Endothelial cell of umbilical vein (primary cell): ENCODE measurements around the gene FILIP1. TPM values are rescaled to one million over a fixed set of nuclear protein-coding genes. Genes with fewer than 3 reads are reported as not detected.

Source experiments
- BruUV-seq: library from RNA; stranded (reverse); fragments of 400-500 nt; replicated peaks from 2 replicates; lab custom pipeline; 2021; lab: Mats Ljungman, UMichigan
- CTCF ChIA-PET: fragments of 300-600, 350-600 bp; sonication (Branson Sonifier 250); formaldehyde crosslinking; loops from one replicate; lab custom pipeline; 2021; ENCODE audit warnings: antibody characterized with exemption, inconsistent platforms; lab: Charles Lee
- POLR2A ChIA-PET: fragments of 300-600, 350-600 bp; sonication (Branson Sonifier 250); formaldehyde crosslinking; loops from one replicate; lab custom pipeline; 2021; ENCODE audit warnings: antibody characterized with exemption, inconsistent platforms; lab: Charles Lee
- DNase-seq: peaks from one replicate; pipeline ENCODE4 v3.0.0-alpha.2; 2011; ENCODE audit warnings: low read depth, low spot score
- FAIRE-seq: peaks from 2 replicates; lab custom pipeline; 2011; peaks lifted over from hg19 to GRCh38; lab: Jason Lieb, UNC
- H2AFZ ChIP-seq: 2 replicates; pipeline ENCODE4 v1.6.0; 2012; ENCODE audit warnings: low read depth, low read length, control low read depth, inconsistent platforms
- H3K27ac ChIP-seq: 2 replicates; pipeline ENCODE4 v1.5.1; 2011; ENCODE audit warnings: low read depth, mild to moderate bottlenecking, control low read depth, low read length, moderate library complexity; ENCODE audit not compliant: insufficient read depth
- H3K27me3 ChIP-seq, 2 experiments: 2 replicates each; pipeline versions ENCODE4 v1.6.0 to v1.6.1; 2011; ENCODE audit warnings: low read length in 2 of 2, mixed read lengths in 1 of 2; ENCODE audit not compliant: control insufficient read depth in 2 of 2, insufficient read depth in 2 of 2
- H3K36me3 ChIP-seq, 2 experiments: 2 replicates in 1 of 2; 3 replicates in 1 of 2; pipeline ENCODE4 v1.5.1; 2011; ENCODE audit warnings: low read length in 2 of 2, mild to moderate bottlenecking in 1 of 2, moderate library complexity in 1 of 2; ENCODE audit not compliant: control insufficient read depth in 2 of 2, insufficient read depth in 2 of 2; ENCODE audit errors: extremely low read depth in 1 of 2
- H3K4me1 ChIP-seq: 3 replicates; pipeline ENCODE4 v1.5.1; 2011; ENCODE audit warnings: mild to moderate bottlenecking, low read length; ENCODE audit not compliant: control insufficient read depth, insufficient read depth; ENCODE audit errors: extremely low read depth
- H3K4me2 ChIP-seq: 2 replicates; pipeline ENCODE4 v1.6.1; 2011; ENCODE audit warnings: low read length, control low read depth, mixed read lengths; ENCODE audit not compliant: insufficient read depth
- H3K4me3 ChIP-seq, 3 experiments: fragments of 200-600 bp in 1 of 3; sonication (generic), shearing (Covaris generic) in 1 of 3; replicated peaks in 1 of 3; 2 replicates each; pipeline ENCODE4 v1.5.1; 2011 to 2016; ENCODE audit warnings: control low read depth in 3 of 3, low read length in 3 of 3, mild to moderate bottlenecking in 2 of 3, inconsistent platforms in 1 of 3, low read depth in 1 of 3, moderate library complexity in 1 of 3; ENCODE audit not compliant: insufficient read depth in 1 of 3
- H3K79me2 ChIP-seq: 2 replicates; pipeline ENCODE4 v1.6.0; 2012; ENCODE audit warnings: low read length, inconsistent platforms; ENCODE audit not compliant: control insufficient read depth, insufficient read depth
- H3K9ac ChIP-seq: replicated peaks from 2 replicates; pipeline ENCODE3; 2011; ENCODE audit warnings: low read length, control low read depth; ENCODE audit not compliant: insufficient read depth; ENCODE audit errors: extremely low read depth
- H3K9me1 ChIP-seq: replicated peaks from 3 replicates; pipeline ENCODE4 v1.6.0; 2011; ENCODE audit warnings: mild to moderate bottlenecking, low read length; ENCODE audit not compliant: control insufficient read depth, insufficient read depth; ENCODE audit errors: extremely low read depth
- H3K9me3 ChIP-seq: replicated peaks from 2 replicates; pipeline ENCODE4 v1.5.1; 2012; ENCODE audit warnings: low read length, inconsistent platforms; ENCODE audit not compliant: control insufficient read depth, insufficient read depth
- H4K20me1 ChIP-seq: replicated peaks from 2 replicates; pipeline ENCODE3; 2011; ENCODE audit warnings: mild to moderate bottlenecking, low read length; ENCODE audit not compliant: control insufficient read depth, insufficient read depth; ENCODE audit errors: extremely low read depth
- FOS ChIP-seq: IDR thresholded peaks from 2 replicates; pipeline ENCODE4 v1.6.1; 2011; ENCODE audit warnings: mild to moderate bottlenecking, low read length, moderate library complexity, borderline replicate concordance; ENCODE audit not compliant: insufficient read depth
- GATA2 ChIP-seq: IDR thresholded peaks from 2 replicates; pipeline ENCODE4 v1.7.0; 2011; ENCODE audit warnings: low read depth, mild to moderate bottlenecking, moderate library complexity, mixed read lengths, low read length; ENCODE audit not compliant: insufficient read length, insufficient read depth
- JUN ChIP-seq: IDR thresholded peaks from 2 replicates; pipeline ENCODE4 v1.6.1; 2011; ENCODE audit warnings: borderline replicate concordance, low read depth; ENCODE audit not compliant: insufficient read length, insufficient read depth
- MYC ChIP-seq: IDR thresholded peaks from one replicate; pipeline ENCODE4 v1.6.1; 2011; ENCODE audit warnings: mild to moderate bottlenecking, low read depth, low read length
- POLR2A ChIP-seq: IDR thresholded peaks from 2 replicates; pipeline ENCODE4 v1.6.1; 2012; ENCODE audit warnings: low read depth, mild to moderate bottlenecking, control low read depth, low read length
- POLR2AphosphoS5 ChIP-seq: IDR thresholded peaks from 2 replicates; pipeline ENCODE4 v1.6.1; 2012; ENCODE audit warnings: low read depth, mild to moderate bottlenecking, control low read depth, low read length, moderate library complexity; ENCODE audit not compliant: insufficient read depth
- dilution Hi-C: fragments of 300-500 bp; cut with MboI; formaldehyde crosslinking; loops from one replicate; pipeline ENCODE4 v1.15.0; 2019; ENCODE audit warnings: low sequenced_read_pairs; ENCODE audit not compliant: extremely low pct_ligation_motif_present
- intact Hi-C: fragments of 100-400 bp; cut with micrococcal nuclease; formaldehyde crosslinking; loops from one replicate; pipeline ENCODE4 v1.10.0; 2022
- polyA plus RNA-seq, 4 experiments: library from polyadenylated mRNA; depleted of rRNA in 3 of 4; stranded (reverse) in 3 of 4; unstranded in 1 of 4; fragments of >200 nt; gene quantifications; 2 replicates each; pipeline versions ENCODE4 v1.2.1 to v1.2.3, GENCODE V29; 2011 to 2012; ENCODE audit warnings: missing spikeins in 1 of 4
- total RNA-seq: library from RNA; stranded (reverse); gene quantifications from 2 replicates; pipeline ENCODE4 v1.2.3, GENCODE V29; 2021
- TF ChIP-seq, protein P1 (sequence below): IDR thresholded peaks from 2 replicates; pipeline ENCODE4 v1.6.1; 2011; ENCODE audit not compliant: insufficient read depth, insufficient read length
- TF ChIP-seq, protein P2 (sequence below), 2 donors: IDR thresholded peaks; 1 replicate in 1 of 2; 2 replicates in 1 of 2; pipeline ENCODE4 v1.5.1; 2011; ENCODE audit warnings: low read length in 2 of 2, mild to moderate bottlenecking in 2 of 2, moderate library complexity in 2 of 2, control low read depth in 1 of 2, inconsistent platforms in 1 of 2, low read depth in 1 of 2; ENCODE audit not compliant: insufficient read depth in 1 of 2; ENCODE audit errors: extremely low read depth in 1 of 2

The FILIP1 gene
- total and polyA plus RNA-seq, 2 donors (not counting 3 experiments of a cell fraction or from before 2014, with no cell fraction given) = 2.8 to 13.7 TPM

DNA sequence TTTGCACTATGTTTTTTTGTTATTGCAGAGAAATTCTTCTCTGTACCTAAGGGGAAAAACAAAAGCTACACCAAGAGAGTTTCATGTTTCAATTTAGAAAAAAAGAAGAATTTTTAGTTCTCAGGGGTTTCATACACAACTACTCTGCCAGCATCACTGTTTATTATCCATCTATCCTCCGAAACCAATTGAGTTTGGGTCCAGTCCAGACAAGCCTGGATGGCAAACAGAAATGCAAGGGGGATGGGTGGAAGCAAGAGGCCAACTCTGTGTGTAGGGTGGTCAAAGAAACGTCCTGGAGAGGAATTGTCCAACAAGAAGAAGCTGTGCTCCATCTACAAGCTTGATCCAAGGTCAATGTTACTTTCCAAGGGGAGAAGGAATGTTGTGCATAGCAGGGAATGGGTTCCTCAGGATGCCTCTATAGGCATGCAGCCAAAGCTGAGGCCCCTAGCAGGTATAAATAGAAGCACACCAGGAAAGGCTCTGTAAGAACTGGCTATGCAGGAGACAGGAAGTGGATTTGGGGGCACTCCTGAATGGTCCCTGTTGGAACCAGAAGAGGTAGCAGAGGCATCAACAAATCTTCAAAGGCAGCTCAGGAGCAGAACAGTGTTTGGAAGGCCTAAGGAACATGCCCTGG lies 64.4 kb downstream of the FILIP1 start:
- H3K79me2 ChIP-seq = no peaks in the 10 kb centered on the region
- H4K20me1 ChIP-seq = no peaks in the 10 kb centered on the region
- no peaks in the 10 kb centered on the region for H3K9me3 ChIP-seq
- H3K36me3 ChIP-seq = no peaks in the 10 kb centered on the region
- no peak for DNase-seq
- no peak overlapping the region for H3K9ac ChIP-seq
- H3K4me2 ChIP-seq = no peak overlapping the region
- no peak overlapping the region for H3K4me3 ChIP-seq
- ChIA-PET POLR2A (no interaction called here), CTCF (interaction anchor here (2.3 kb wide), 1 partner anchor 11 kb away, joined by 6 read pairs; no protein-coding TSS in a partner anchor)
- intact Hi-C loops (no loop called here), dilution Hi-C loops (no loop called here)
- H2AFZ ChIP-seq = no peak overlapping the region
- H3K27me3 ChIP-seq = no peaks in the 10 kb centered on the region
- no peak overlapping the region for H3K27ac ChIP-seq
- peaks cover 19% of the 10 kb centered on the region for H3K4me1 ChIP-seq
- no peaks in the 10 kb centered on the region for H3K9me1 ChIP-seq
- TF ChIP-seq, protein P1, sequence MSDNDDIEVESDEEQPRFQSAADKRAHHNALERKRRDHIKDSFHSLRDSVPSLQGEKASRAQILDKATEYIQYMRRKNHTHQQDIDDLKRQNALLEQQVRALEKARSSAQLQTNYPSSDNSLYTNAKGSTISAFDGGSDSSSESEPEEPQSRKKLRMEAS = no peak
- TF ChIP-seq JUN = no peak
- no peak for TF ChIP-seq POLR2A
- TF ChIP-seq GATA2 = no peak
- no peak for TF ChIP-seq MYC
- no peak for TF ChIP-seq FOS
- TF ChIP-seq, protein P2, sequence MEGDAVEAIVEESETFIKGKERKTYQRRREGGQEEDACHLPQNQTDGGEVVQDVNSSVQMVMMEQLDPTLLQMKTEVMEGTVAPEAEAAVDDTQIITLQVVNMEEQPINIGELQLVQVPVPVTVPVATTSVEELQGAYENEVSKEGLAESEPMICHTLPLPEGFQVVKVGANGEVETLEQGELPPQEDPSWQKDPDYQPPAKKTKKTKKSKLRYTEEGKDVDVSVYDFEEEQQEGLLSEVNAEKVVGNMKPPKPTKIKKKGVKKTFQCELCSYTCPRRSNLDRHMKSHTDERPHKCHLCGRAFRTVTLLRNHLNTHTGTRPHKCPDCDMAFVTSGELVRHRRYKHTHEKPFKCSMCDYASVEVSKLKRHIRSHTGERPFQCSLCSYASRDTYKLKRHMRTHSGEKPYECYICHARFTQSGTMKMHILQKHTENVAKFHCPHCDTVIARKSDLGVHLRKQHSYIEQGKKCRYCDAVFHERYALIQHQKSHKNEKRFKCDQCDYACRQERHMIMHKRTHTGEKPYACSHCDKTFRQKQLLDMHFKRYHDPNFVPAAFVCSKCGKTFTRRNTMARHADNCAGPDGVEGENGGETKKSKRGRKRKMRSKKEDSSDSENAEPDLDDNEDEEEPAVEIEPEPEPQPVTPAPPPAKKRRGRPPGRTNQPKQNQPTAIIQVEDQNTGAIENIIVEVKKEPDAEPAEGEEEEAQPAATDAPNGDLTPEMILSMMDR (IDR thresholded peaks at IDR 0.05; ENCODE audit: extremely low read depth in 1 of 2, insufficient read depth in 1 of 2, low read depth in 1 of 2, low read length in 2 of 2) = no peak
- no peak for TF ChIP-seq POLR2AphosphoS5
- no peak for FAIRE-seq
- BruUV-seq = no TSS peak
